Measurements from ENCODE around the gene PLA2G3. TPM values are rescaled to one million over a fixed set of nuclear protein-coding genes. Genes with fewer than 3 reads are reported as not detected.

Gene PLA2G3
- total RNA-seq, 2 donors from 2014 or later: 0.49 TPM; not detected in 1

GRCh38 chr22:31151872-31152271 lies 11.6 kb upstream of the PLA2G3 start:
- intact Hi-C loops (cut with DNase I, micrococcal nuclease): no loop called here
- ATAC-seq (peak; percentile 61), DNase-seq (no peak)

GRCh38 chr22:31150615-31151014 lies 10.3 kb upstream of the PLA2G3 start:
- intact Hi-C loops (cut with DNase I, micrococcal nuclease): no loop called here
- DNase-seq: no peak
- ATAC-seq: peak; percentile 51

- ATAC-seq (peak; percentile 89), DNase-seq (peak; percentile 66 to 69)
- intact Hi-C loops (cut with DNase I, micrococcal nuclease): loop anchor here in 1 of 2 donors (5.0 to 10.0 kb wide), 2 partner anchors 37 to 204 kb away; no protein-coding TSS in a partner anchor
Measured at GRCh38 chr22:31148953-31149627, 8.8 kb upstream of the PLA2G3 start.

GRCh38 chr22:31148488-31148887 lies 8.2 kb upstream of the PLA2G3 start:
- intact Hi-C loops (cut with DNase I, micrococcal nuclease): loop anchor here in 1 of 2 donors (5.0 to 10.0 kb wide), 2 partner anchors 36 to 204 kb away; no protein-coding TSS in a partner anchor
- ATAC-seq: no peak

GRCh38 chr22:31144223-31144622 lies 3.9 kb upstream of the PLA2G3 start:
- intact Hi-C loops (cut with DNase I, micrococcal nuclease): loop anchor here in 1 of 2 donors (10.0 kb wide), 1 partner anchor 199 kb away; no protein-coding TSS in a partner anchor
- DNase-seq (no peak), ATAC-seq (peak; percentile 81)

More at GRCh38 chr22:31148488-31148887, 8.2 kb upstream of the PLA2G3 start:
- no peak for DNase-seq

GRCh38 chr22:31143537-31143936 lies 3.2 kb upstream of the PLA2G3 start:
- intact Hi-C loops (cut with DNase I, micrococcal nuclease): loop anchor here in 1 of 2 donors (10.0 kb wide), 1 partner anchor 199 kb away; no protein-coding TSS in a partner anchor
- ATAC-seq: no peak
- DNase-seq: no peak

- intact Hi-C loops (cut with DNase I, micrococcal nuclease): loop anchor here in 1 of 2 donors (10.0 kb wide), 1 partner anchor 198 kb away; no protein-coding TSS in a partner anchor
- ATAC-seq: no peak
- DNase-seq: no peak
Measured at GRCh38 chr22:31143038-31143437, 2.7 kb upstream of the PLA2G3 start.

GRCh38 chr22:31142285-31142684 lies 2.0 kb upstream of the PLA2G3 start:
- no peak for ATAC-seq
- DNase-seq: no peak
- intact Hi-C loops (cut with DNase I, micrococcal nuclease): loop anchor here in 1 of 2 donors (10.0 kb wide), 1 partner anchor 197 kb away; no protein-coding TSS in a partner anchor

- ATAC-seq (no peak), DNase-seq (no peak)
- intact Hi-C loops (cut with DNase I, micrococcal nuclease): loop anchor here in 1 of 2 donors (10.0 kb wide), 1 partner anchor 197 kb away; no protein-coding TSS in a partner anchor
Measured at GRCh38 chr22:31141551-31141950, 1.2 kb upstream of the PLA2G3 start.

- DNase-seq (no peak), ATAC-seq (no peak)
- intact Hi-C loops (cut with DNase I, micrococcal nuclease): loop anchor here in 1 of 2 donors (10.0 kb wide), 1 partner anchor 196 kb away; no protein-coding TSS in a partner anchor
Measured at GRCh38 chr22:31140746-31141145, 438 bp upstream of the PLA2G3 start.

GRCh38 chr22:31139066-31139465 lies 1.2 kb downstream of the PLA2G3 start:
- DNase-seq (no peak), ATAC-seq (no peak)
- intact Hi-C loops (cut with DNase I, micrococcal nuclease): no loop called here

- intact Hi-C loops (cut with DNase I, micrococcal nuclease): no loop called here
- DNase-seq (no peak), ATAC-seq (no peak)
Measured at GRCh38 chr22:31138126-31138525, 2.2 kb downstream of the PLA2G3 start.

GRCh38 chr22:31137721-31138120 lies 2.6 kb downstream of the PLA2G3 start:
- no peak for DNase-seq
- intact Hi-C loops (cut with DNase I, micrococcal nuclease): no loop called here
- ATAC-seq: no peak

- intact Hi-C loops (cut with DNase I, micrococcal nuclease): no loop called here
- ATAC-seq: no peak
- no peak for DNase-seq
Measured at GRCh38 chr22:31136711-31137110, 3.6 kb downstream of the PLA2G3 start.

GRCh38 chr22:31136155-31136554 lies 4.2 kb downstream of the PLA2G3 start:
- intact Hi-C loops (cut with DNase I, micrococcal nuclease): no loop called here
- peak; percentile 11 for ATAC-seq
- no peak for DNase-seq

- ATAC-seq: peak; percentile 8
- intact Hi-C loops (cut with DNase I, micrococcal nuclease): no loop called here
- DNase-seq: no peak
Measured at GRCh38 chr22:31135706-31136105, 4.6 kb downstream of the PLA2G3 start.

- intact Hi-C loops (cut with DNase I, micrococcal nuclease): no loop called here
- no peak for DNase-seq
- ATAC-seq: no peak
Measured at GRCh38 chr22:31134688-31135087, 5.6 kb downstream of the PLA2G3 start.

GRCh38 chr22:31133911-31134310 lies 6.4 kb downstream of the PLA2G3 start:
- ATAC-seq: no peak
- DNase-seq: no peak
- intact Hi-C loops (cut with DNase I, micrococcal nuclease): no loop called here

GRCh38 chr22:31130873-31131272 lies 9.4 kb downstream of the PLA2G3 start:
- DNase-seq: no peak
- no peak for ATAC-seq
- intact Hi-C loops (cut with DNase I, micrococcal nuclease): no loop called here

GRCh38 chr22:31128156-31128555 lies 12.2 kb downstream of the PLA2G3 start:
- no peak for DNase-seq
- ATAC-seq: no peak
- intact Hi-C loops (cut with DNase I, micrococcal nuclease): no loop called here
